ENCODE measurements around the gene AFF3.

DNA sequence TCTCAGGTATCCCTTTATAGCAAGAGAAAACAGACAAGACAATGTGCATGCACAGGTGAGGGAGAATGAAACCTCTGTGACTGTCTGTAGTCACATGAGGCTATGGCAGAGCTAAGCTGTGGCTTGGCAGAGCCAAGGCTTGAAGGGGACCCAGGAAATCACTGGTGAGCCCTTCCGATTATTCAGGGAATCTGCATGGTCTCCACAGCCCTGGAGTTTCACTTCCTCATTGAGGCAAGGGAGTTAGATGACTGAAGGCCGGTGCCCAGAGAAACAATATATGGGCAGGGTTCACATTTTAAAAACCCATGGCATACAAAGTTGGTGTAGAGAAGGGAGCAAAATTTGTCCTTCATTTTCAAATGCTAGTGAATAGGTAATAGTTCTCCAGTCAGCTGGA, 508.2 kb downstream of the AFF3 start:
- TF ChIP-seq CTCF (IDR thresholded peaks at IDR 0.05) (no peak), ZFX (IDR thresholded peaks at IDR 0.05; ENCODE audit: borderline replicate concordance) (no peak)

All from 22Rv1 (cell line).